Measurements from ENCODE around the gene PTK6.
A peak's percentile ranks its signal among the peaks of the same experiment; 100 is the strongest.

The PTK6 gene

DNA sequence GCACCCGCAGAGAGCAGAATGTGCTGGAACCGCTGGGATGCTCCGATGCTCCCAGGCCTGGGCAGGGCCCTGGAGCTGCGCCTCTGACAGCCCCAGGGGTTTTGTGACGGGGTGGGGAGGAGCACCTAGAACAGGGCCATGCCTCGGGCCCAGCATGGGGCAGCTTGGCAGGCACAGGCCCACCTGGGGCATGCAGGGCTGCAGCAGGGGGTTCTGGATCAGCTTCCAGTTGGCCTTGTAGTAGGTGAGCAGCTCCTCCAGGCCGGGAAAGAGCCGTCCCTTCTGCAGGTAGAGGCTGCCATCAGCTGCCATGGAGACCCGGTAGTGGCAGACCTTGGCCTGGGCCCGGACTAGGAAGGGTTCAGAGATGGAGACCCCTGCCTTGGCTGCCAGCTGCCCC lies 6.0 kb upstream of the PTK6 start:
- no peak for DNase-seq (ENCODE audit: low spot score)

DNA sequence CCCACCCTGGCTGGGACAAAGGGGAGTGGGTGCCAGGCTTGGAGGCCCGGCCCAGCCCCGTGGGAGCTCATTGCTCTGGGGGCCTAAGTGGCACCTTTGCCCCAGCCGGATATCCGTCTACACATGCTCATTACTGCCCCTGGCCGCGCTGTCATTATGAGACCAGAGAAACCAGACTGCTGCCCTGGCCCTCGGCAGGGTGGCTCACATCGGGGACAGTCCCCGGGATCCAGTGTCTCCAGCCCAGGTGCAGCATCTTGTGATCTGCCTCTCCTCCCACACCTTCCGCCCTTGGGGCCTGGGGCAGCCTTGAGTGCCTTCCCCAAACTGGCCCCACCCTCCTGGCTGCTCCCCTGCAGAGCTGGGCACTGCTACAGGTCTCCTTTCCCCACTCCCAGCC lies 5.5 kb upstream of the PTK6 start:
- no peak for DNase-seq (ENCODE audit: low spot score)

DNA sequence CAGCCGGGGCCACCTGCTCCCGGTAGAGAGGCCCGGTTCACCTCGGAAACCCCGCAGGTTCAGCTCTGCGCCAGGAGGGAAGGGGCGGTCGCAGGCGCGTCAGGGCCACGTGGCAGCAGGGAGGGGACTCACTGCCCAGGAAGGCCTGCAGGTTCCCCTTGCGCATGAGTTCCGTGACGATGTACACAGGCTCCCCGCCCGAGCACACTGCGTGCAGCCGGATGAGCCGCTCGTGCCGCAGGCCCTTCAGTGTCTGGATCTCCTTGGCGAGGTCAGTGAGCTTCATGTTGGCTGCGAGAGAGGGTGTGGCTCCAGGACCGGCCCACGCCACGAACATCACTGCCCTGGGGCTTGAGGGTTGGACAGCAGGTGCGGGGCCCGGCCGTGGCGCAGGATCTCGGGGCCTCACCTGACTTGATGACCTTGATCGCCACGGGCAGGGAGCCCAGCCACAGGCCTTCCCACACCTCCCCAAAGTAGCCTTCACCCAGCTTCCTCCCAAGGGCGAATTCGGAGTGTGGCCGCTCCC lies 4.9 kb upstream of the PTK6 start:
- DNase-seq (ENCODE audit: low spot score), result no peak

DNA sequence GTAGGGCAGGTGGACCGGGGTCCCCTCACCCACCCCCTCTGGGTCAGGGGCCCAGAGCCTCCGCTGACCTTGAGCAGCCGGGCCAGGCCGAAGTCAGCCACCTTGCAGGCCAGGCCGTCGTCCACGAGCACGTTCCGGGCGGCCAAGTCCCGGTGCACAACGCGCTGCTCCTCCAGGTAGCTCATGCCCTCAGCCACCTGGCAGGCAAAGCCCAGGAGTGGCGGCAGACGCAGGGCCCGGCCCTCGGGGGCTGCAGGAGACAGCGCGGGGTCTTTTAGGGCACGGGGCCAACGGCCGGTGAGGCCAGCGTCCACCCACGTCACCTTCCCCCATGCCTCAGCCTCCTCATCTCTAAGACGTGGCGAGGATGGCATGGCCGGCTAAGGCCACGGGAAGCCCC lies 4.2 kb upstream of the PTK6 start:
- DNase-seq (ENCODE audit: low spot score), result no peak

DNA sequence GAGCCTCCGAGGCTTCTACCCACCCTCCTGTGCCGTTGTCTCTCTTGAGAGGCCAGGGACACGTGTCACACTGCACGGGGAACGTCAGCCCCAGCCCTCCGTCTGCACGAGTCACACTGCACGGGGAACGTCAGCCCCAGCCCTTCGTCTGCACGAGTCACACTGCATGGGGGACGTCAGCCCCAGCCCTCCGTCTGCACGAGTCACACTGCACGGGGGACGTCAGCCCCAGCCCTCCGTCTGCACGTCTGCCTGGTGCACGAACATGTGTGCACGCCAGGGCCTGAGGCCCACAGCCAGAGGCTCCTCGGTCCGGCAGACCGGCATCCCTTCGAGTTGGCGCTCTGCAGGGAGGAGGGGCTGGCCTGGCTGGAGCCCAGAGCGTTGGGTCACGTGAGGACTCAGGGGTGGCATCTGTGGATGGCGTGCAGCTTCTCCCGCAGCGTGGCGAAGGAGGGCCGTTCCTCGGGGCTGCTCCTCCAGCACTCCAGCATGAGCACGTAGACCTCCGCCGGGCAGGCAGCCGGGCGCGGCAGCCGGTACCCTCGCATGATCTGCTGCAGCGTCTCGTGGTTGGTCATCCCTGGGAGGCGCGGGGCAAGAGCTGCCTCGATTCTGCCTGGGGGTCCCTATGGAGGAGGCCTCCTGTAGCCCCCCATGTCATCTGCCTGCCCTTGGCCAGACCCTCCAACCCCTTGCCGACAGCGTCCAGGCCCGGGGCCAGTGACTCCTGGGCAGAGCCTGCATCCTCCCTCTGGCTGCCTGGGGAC lies 3.4 kb upstream of the PTK6 start:
- DNase-seq (ENCODE audit: low spot score), result no peak

DNA sequence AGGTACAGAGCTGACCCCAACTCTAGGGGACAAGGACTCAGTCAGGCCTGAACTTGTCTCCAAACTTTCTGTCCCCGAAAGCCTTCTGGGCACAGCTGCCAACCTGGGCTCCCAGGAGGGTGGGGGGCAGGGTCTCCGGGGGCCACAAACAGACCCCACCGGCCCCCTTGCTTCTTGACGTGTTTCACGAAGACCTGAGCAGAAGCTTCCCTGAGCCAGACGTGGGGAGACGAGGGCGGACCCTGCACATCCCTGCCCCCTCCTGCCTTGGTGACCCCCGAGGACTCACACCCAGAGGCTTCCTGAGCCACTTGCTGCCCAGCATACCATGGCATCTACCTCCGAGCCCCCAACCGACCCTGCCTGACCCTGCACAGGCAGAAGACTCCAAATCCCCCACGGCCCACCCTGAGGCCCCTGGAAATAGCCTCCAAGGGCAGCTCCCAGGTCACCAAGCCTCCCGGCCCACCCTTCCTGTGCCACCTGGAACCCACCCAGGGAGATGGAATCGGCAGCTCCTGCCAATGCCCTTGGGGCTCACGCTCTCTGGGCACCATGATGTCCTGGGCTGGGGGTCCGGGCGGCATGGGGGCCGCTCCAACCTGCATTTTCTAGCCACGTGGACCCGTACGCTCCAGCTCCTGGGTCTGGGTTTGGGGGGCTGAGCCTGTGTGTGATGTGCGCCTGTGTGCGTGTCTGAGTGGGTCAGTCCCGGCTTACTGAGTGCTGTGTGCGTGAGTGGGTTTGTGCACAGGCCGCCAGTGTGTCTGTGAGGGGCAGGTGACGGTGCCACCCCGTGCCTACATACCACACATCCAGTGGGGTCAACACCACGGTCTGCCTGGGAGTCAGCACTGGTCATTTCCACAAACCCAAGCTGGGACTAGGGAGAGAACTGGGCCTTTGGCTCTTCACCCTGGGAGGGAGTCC lies 2.5 kb upstream of the PTK6 start:
- no peak for DNase-seq (ENCODE audit: low spot score)

DNA sequence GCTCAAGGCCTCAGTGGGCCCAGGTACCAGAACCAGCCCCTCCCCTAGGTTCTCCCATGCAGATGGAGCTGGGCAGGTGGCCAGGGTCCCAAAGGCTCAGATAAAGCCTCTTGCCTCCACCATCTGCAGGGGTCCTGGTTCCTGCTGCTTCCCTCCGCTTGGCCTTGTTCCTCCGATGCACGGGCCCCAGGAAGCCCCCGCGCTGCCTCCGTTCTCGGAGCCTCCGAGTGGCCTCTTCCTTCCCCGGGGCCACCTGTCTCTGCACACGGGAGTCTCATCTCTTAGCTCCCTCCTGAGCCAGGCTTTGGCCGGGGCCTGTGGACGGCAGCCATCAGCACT lies 1.9 kb upstream of the PTK6 start:
- DNase-seq (ENCODE audit: low spot score), result no peak

DNA sequence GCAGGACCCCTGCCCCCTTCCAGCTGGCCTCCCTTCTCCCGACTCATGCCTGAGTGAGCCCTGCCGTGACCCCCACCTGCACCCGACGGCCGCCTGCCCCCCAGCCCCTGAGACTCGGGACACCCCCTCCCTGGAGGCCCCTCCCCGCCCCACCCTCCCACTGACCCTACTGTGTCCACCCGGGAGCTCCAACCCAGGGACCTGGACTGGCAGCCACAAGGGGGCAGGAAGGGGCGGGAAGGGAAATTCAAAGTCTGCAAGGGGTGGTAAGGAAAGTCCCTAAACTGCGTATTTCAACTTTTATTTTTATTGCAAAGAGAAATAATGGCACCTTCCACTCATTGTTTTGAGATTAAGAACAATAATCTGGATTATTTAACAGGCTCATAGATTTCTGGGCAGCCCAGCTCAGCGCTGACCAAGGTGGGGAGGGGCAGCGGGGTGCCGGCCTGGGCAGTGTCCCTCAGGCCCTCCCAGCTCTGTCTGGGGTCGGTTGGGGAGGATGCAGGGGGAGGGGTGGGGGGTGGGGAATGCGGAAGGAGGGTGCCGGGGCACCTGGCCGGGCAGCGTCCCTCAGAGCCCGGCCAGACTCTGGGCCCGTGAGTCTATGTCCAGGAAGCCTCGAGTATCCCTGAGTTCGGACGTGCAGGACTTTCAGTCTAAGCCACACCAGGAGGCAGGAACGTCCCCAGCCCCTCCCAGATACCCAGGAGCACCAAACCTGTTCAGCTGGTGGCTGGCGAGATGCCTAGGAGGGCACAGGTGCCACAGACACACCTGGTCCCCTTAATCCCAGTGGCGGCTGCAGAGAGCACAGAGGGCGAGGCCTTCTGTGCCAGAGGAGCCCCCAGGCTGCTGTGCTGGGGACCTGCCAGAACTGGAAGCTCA lies 1.3 kb upstream of the PTK6 start:
- DNase-seq (ENCODE audit: low spot score), result peak; percentile 55

DNA sequence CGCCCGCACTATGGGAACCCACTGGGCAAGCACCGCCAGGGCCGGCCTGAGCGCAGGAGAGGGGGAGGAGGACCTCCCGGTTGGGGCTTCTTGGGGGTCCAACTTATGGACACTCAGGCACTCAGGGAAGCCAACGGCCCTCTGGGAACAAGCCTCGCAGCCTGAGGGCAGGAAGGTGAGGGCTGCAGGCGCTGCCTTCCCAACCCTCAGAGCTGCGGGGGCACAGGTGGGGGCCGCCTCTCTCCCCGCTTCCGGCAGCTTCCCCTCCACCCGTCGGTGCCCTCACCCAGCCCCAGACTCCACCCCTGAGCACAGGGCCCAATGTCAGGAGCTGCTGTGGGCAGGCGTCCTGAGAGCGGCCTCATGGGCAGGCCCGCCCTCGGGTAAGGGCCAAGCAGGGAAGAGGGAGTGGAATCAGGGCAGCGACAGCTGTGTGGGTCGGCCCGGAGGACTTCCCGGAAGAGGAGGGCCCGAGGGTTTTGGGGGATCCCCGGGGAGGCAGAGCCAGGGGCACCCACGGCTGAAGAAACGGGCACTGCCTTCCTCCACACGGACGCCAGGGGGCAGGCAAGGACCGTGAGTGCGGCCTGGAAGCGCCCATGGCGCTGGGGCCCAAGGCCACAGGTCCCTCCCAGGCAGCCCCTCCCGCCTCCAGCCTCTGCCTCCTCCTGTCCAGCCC lies 488 bp upstream of the PTK6 start:
- peak; percentile 100 for DNase-seq (ENCODE audit: low spot score)

DNA sequence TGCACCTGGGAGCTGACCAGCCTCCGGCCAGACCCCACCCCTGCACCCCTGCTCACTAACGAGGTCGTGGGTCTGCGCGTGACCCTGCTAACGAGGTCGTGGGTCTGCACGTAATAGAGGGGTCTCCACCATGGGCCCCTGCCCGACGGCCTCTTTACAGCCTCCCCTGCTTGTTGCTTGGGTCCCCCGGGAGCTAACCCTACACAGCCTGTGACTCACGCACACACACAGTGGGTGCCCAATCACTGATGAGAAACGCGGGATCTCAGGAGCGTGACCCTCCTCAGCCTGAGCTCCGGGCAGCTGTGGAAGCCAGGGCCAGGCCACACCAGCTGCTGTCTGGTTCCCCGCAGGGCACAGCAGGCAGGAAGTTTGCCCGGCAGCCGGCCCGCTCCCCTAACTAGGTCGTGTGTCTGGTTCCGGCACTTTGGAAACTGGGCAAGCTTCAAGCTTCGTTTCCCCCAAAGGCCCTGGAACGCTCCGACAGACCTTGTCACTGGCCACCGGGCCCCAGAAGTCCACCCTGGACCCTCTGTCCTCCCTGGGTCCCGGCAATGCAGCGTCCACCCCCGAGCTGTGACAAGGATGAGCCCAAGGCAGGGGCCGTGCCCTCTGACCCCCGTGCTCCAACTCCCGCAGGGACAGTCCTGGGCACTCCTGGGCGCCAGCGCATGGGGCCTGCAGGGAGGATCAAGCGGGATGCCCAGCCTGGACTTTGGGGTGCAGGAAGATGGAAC lies 767 bp downstream of the PTK6 start:
- peak; percentile 75 for DNase-seq (ENCODE audit: low spot score)

DNA sequence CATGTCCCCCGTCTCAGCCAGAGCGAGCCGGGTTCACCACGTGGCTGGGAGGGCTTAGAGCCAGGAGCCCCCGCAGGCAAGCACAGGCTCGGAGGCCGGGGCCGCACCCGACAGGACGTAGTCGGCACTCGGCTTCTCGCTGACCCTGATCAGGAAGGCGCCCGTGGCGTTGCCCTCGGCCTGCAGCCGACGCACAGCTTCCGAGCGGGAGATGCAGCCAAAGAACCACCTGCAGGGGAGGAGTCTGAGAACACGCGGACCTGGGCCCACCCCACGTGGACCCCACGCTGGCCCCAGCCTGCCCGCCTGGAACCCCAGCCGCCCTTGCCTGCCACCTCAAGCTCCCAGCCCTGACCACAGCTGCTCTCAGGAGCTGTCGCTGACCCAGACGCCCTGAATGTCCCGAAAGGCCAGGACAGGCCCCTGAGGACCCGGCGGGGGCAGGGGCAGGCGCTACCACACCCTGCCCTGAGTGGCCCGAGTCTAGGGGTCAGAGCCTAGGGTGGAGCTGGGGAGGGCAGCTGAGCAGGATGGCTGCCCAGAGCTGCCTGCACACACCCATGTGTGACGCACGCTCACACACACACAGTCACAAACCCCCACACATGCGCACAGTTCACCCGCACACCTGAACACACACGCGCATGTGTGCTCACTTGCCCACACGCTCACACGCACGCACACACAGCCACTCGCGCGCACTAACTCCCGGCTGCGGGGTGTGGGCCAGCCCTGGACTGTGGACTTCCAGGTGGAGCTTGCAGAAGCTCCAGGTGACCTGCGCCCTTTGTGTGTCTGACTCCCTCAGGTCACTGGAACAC lies 2.1 kb downstream of the PTK6 start:
- DNase-seq (ENCODE audit: low spot score), result peak; percentile 91

DNA sequence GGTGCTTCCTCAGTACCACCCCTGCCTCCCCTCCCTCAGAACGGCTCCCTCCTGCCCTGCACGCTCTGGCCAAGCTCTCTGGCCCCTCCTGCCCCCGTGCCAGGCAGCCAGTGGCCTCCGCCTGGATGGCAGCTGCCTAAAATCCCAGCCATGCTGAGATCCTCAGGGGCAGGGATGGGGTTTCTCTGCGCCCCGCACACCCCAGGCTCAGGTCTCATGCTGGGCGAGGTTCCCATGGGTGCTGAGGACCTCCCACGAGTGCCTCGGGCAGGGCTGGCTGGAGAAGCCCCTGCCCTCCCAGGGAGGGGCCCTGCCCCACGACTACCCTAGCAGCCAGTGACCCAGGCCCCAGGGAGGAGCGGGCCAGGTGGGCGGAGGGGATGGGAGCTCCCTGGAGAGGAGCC lies 2.7 kb downstream of the PTK6 start:
- DNase-seq (ENCODE audit: low spot score), result no peak

DNA sequence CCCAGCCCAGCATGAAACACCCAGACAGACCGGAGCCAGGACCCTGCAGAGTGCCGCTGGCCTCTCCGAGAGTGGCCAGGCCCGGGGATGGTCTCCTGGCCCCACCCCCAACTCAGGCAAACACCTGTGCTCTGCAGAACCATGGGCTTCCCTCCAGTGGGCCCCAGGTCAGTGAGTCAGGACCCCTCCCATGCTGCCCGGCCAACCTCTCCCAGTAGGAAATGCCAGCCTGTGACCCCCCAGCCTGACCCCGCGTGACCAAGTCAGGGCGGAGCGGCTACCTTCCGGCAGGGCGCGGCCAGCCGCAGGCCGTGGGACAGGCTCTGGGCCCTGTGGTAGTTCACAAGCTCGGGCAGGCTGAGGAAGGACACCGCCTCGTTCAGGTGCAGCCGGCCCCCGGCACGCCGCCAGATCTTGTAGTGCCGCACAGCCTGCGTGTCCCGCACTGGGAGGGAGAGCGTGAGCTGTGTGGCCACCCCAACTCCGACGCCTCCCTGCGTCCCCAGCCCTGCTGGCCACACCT lies 3.2 kb downstream of the PTK6 start:
- DNase-seq (ENCODE audit: low spot score), result peak; percentile 88

DNA sequence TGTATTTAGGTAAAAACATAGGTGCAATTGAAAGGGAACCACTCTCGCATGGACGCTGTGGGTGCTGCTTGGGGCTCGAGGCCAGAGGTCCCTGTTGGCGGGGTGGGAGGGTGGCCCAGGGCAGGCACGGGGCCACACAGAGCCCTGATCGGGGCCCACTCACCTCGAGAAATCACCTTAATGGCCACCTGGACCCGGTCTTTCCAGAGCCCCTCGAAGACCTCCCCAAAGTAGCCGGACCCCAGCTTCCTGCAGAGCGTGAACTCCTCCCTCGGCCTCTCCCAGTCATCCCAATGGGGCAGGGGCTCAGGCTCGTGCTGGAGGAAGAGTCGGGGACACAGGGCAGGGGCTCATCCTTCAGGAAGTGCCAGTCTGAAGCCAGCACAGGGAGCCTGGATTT lies 3.8 kb downstream of the PTK6 start:
- DNase-seq (ENCODE audit: low spot score), result no peak

DNA sequence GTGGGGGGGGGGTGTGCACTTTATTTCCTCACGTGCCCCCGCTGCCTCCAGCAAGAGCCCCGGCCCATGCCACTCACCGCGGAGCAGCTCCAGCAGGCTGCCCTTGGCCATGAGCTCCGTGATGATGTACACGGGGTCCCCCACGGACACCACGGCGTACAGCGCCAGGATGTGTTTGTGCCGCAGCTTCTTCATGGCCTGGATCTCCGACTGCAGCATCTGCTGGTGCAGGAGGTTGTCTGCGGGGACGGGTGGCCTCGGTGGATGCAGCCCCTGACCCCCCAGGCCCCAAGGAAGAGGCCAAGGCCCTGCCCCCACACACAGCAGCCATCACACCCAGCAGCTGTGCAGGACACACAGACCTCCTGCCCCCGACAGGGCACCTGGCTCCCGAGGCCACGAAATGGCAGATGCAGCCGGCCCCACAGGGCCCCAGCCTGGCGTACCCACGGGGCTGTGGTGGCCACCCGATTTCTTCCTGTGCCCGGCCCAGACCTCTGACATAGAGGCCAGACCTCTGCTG lies 4.7 kb downstream of the PTK6 start:
- no peak for DNase-seq (ENCODE audit: low spot score)

DNA sequence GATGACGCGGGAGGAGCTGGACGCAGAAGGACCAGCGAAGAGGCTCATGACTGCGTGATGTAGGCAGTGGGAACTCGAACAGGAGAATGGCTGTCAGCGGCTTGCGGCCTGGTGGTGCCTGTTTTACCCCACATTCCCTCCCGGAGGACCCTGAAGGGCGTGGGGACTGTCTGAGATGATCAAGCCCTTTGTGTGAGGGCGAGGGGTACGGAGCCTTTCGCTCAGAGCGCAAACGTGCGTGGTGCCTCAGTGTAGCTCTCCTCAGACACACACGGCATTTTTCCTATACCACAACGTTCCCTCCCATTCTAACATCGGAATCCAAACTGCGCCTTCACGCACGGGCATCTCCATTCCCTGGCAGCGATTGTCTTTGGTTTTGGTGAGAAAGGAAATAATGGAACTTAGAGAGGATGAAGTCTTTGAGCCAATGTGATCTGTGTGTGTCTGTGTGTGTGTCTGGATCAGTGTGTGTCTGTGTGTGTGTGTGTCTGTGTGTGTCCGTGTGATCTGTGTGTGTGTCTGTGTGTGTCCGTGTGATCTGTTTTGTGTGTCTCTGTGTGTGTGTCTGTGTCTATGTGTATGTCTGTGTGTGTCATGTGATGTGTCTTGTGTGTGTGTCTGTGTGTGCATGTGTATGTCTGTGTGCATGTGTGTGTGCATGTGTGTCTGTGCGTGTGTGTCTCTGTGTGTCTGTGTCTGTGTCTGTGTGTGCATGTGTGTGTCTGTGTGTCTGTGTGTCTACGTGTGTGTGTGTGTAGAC lies 5.3 kb downstream of the PTK6 start:
- DNase-seq (ENCODE audit: low spot score), result no peak

DNA sequence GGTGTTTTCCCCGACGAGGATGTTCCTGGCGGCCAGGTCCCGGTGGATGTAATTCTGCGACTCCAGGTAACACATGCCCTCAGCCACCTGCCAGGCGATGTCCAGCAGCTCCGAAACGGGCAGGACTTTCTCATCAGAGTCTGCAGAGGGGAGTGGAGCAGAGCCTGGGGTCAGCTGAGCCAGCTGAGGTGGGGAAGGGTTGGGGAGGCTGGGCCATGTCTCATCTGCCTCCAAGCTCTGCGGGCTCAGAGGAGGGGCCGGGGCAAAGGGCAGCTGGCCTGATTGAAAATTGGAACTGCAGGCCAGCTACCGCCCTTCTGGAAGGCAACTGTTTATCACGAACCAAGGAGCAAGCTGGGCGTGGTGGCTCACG lies 6.4 kb downstream of the PTK6 start:
- no peak for DNase-seq (ENCODE audit: low spot score)

DNA sequence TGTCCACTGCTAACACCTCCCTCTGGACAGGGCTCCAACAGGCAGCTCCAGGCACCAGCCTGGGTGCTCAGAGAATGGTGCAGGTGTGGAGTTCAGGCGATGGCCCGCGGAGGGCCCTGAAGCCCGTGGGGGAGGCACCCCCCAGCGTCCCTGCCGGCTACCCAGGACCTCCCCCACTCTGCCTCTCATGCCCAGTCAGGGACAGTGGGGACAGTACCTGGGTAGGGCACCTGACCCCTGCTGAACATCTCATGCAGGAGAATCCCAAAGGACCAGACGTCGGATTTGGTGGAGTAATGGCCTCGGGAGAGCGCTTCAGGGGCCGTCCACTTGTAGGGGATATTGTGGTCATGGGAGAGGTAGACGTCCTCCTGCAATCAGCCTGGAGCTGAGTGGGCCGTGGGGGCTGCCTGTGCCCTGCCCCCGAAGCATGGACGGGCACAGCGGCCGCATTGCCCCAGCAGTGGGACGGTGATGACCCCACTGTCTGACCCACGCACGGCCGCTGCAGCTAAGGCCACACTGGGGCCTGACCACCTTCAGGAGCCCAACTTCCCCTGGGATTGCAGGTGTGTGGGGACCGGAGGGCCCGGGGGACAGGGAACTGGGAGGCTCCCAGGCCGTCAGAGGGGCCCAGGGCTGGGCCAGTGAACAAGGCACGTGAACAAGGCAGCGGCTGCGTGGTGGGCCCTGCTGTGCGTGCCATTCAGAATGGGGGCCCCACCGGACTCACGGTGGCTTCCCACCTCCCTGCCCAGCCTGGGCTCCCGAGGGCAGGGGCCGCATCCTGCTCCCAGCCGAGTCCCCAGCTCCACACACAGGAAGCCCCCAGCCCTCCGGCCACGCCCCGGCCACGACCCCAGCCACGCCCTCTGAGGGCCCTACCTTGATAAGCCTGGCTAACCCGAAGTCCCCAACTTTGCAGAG lies 7.1 kb downstream of the PTK6 start:
- no peak for DNase-seq (ENCODE audit: low spot score)
